Neural crest cell (in vitro differentiated cells): ENCODE data around the gene ERBB2. TPM values are rescaled to one million over a fixed set of nuclear protein-coding genes. Genes with fewer than 3 reads are reported as not detected.

Experiments used
- DNase-seq: peaks from one replicate; pipeline ENCODE4 v3.0.0; 2021; ENCODE audit warnings: low read depth, mixed read lengths, low spot score
- H3K27ac Mint-ChIP-seq: one replicate; pipeline ENCODE4 v1.8.0; 2021; ENCODE audit warnings: mild to moderate bottlenecking, mixed read lengths; ENCODE audit not compliant: unreplicated experiment
- H3K27me3 Mint-ChIP-seq: 2 replicates; pipeline ENCODE4 v1.8.0; 2021; ENCODE audit warnings: low read depth, mild to moderate bottlenecking, mixed read lengths
- H3K36me3 Mint-ChIP-seq: 2 replicates; pipeline ENCODE4 v1.8.0; 2021; ENCODE audit warnings: low read depth, mild to moderate bottlenecking, mixed read lengths
- H3K4me1 Mint-ChIP-seq: 2 replicates; pipeline ENCODE4 v1.8.0; 2021; ENCODE audit warnings: mixed read lengths
- H3K4me3 Mint-ChIP-seq: one replicate; pipeline ENCODE4 v1.8.0; 2021; ENCODE audit warnings: mild to moderate bottlenecking, mixed read lengths
- H3K9me3 Mint-ChIP-seq: 2 replicates; pipeline ENCODE4 v1.8.0; 2021; ENCODE audit warnings: mixed read lengths
- CTCF ChIP-seq: fragments of 200-600 bp; sonication (generic); conservative IDR thresholded peaks from 2 replicates; pipeline ENCODE4 v1.5.0; 2021; ENCODE audit warnings: antibody characterized with exemption, mild to moderate bottlenecking
- total RNA-seq: library from RNA; stranded (reverse); gene quantifications from 2 replicates; pipeline ENCODE4 v1.2.1, GENCODE V29; 2021

ERBB2 gene
- total RNA-seq, 1 donor from 2014 or later = 78.4 TPM

- H3K36me3 Mint-ChIP-seq = no peaks in the 10 kb centered on the region
- no peak for TF ChIP-seq CTCF
- no peak for DNase-seq
- no peak overlapping the region for H3K27ac Mint-ChIP-seq
- H3K9me3 Mint-ChIP-seq = no peaks in the 10 kb centered on the region
- H3K27me3 Mint-ChIP-seq = peaks cover 6% of the 10 kb centered on the region
- no peak overlapping the region for H3K4me3 Mint-ChIP-seq
- peaks cover 10% of the 10 kb centered on the region for H3K4me1 Mint-ChIP-seq
Measured at GRCh38 chr17:39660011-39660360, 39.9 kb upstream of the ERBB2 start.

GRCh38 chr17:39660397-39661385 lies 39.2 kb upstream of the ERBB2 start:
- H3K27ac Mint-ChIP-seq = no peak overlapping the region
- no peaks in the 10 kb centered on the region for H3K9me3 Mint-ChIP-seq
- peaks cover 4% of the 10 kb centered on the region for H3K4me1 Mint-ChIP-seq
- peaks cover 13% of the 10 kb centered on the region for H3K27me3 Mint-ChIP-seq
- no peak overlapping the region for H3K4me3 Mint-ChIP-seq
- no peaks in the 10 kb centered on the region for H3K36me3 Mint-ChIP-seq
- no peak for DNase-seq
- no peak for TF ChIP-seq CTCF

- Mint-ChIP-seq H3K36me3 (no peaks in the 10 kb centered on the region), H3K4me1 (peaks cover 8% of the 10 kb centered on the region), H3K9me3 (no peaks in the 10 kb centered on the region), H3K27ac (no peak overlapping the region), H3K27me3 (peaks cover 25% of the 10 kb centered on the region), H3K4me3 (no peak overlapping the region)
- no peak for TF ChIP-seq CTCF
- no peak for DNase-seq
Measured at GRCh38 chr17:39661744-39662541, 37.9 kb upstream of the ERBB2 start.

- H3K9me3 Mint-ChIP-seq = no peaks in the 10 kb centered on the region
- no peak for TF ChIP-seq CTCF
- peaks cover 9% of the 10 kb centered on the region for H3K4me1 Mint-ChIP-seq
- no peaks in the 10 kb centered on the region for H3K36me3 Mint-ChIP-seq
- H3K4me3 Mint-ChIP-seq = no peak overlapping the region
- peaks cover 32% of the 10 kb centered on the region for H3K27me3 Mint-ChIP-seq
- H3K27ac Mint-ChIP-seq = no peak overlapping the region
- DNase-seq = no peak
Measured at GRCh38 chr17:39662551-39663339, 37.1 kb upstream of the ERBB2 start.

- peaks cover 35% of the 10 kb centered on the region for H3K27me3 Mint-ChIP-seq
- no peak for TF ChIP-seq CTCF
- no peaks in the 10 kb centered on the region for H3K9me3 Mint-ChIP-seq
- peaks cover 9% of the 10 kb centered on the region for H3K4me1 Mint-ChIP-seq
- no peak for DNase-seq
- H3K27ac Mint-ChIP-seq = no peak overlapping the region
- H3K36me3 Mint-ChIP-seq = no peaks in the 10 kb centered on the region
- H3K4me3 Mint-ChIP-seq = no peak overlapping the region
Measured at GRCh38 chr17:39663340-39663687, 36.5 kb upstream of the ERBB2 start.
